ENCODE measurements around the gene SPTLC2.

Gene SPTLC2

GRCh38 chr14:77613201-77613600, 3.2 kb downstream of the SPTLC2 start:
- no peak for ATAC-seq (ENCODE audit: low read depth)
- Mint-ChIP-seq H3K27me3 (no peaks in the 10 kb centered on the region), H3K36me3 (peaks cover 3% of the 10 kb centered on the region), H3K4me3 (no peak overlapping the region), H3K27ac (peak overlapping the region; percentile 74), H3K9me3 (no peaks in the 10 kb centered on the region), H3K4me1 (peaks cover 23% of the 10 kb centered on the region)
- DNase-seq (ENCODE audit: low spot score in 2 of 2): no peak

GRCh38 chr14:77612011-77612620, 4.3 kb downstream of the SPTLC2 start:
- H3K36me3 Mint-ChIP-seq: peaks cover 3% of the 10 kb centered on the region
- H3K4me1 Mint-ChIP-seq: peaks cover 28% of the 10 kb centered on the region
- H3K27ac Mint-ChIP-seq: no peak overlapping the region
- no peaks in the 10 kb centered on the region for H3K9me3 Mint-ChIP-seq
- no peak overlapping the region for H3K4me3 Mint-ChIP-seq
- no peak for ATAC-seq (ENCODE audit: low read depth)
- no peaks in the 10 kb centered on the region for H3K27me3 Mint-ChIP-seq
- no peak for DNase-seq (ENCODE audit: low spot score in 2 of 2)

- ATAC-seq (ENCODE audit: low read depth) (no peak), DNase-seq (ENCODE audit: low spot score in 2 of 2) (no peak)
- H3K27ac Mint-ChIP-seq: no peak overlapping the region
- peaks cover 27% of the 10 kb centered on the region for H3K4me1 Mint-ChIP-seq
- peaks cover 3% of the 10 kb centered on the region for H3K36me3 Mint-ChIP-seq
- no peaks in the 10 kb centered on the region for H3K9me3 Mint-ChIP-seq
- H3K27me3 Mint-ChIP-seq: no peaks in the 10 kb centered on the region
- H3K4me3 Mint-ChIP-seq: no peak overlapping the region
Measured at GRCh38 chr14:77610553-77610952, 5.9 kb downstream of the SPTLC2 start.

GRCh38 chr14:77609922-77610321, 6.5 kb downstream of the SPTLC2 start:
- Mint-ChIP-seq H3K36me3 (peaks cover 1% of the 10 kb centered on the region), H3K4me1 (peaks cover 23% of the 10 kb centered on the region), H3K9me3 (no peaks in the 10 kb centered on the region), H3K27me3 (no peaks in the 10 kb centered on the region), H3K4me3 (no peak overlapping the region), H3K27ac (no peak overlapping the region)
- ATAC-seq (ENCODE audit: low read depth): no peak
- DNase-seq (ENCODE audit: low spot score in 2 of 2): no peak

GRCh38 chr14:77607741-77608302, 8.6 kb downstream of the SPTLC2 start:
- no peak for DNase-seq (ENCODE audit: low spot score in 2 of 2)
- Mint-ChIP-seq H3K36me3 (no peaks in the 10 kb centered on the region), H3K4me1 (peaks cover 25% of the 10 kb centered on the region), H3K9me3 (no peaks in the 10 kb centered on the region), H3K27me3 (no peaks in the 10 kb centered on the region), H3K4me3 (peak overlapping the region; percentile 6), H3K27ac (no peak overlapping the region)
- ATAC-seq (ENCODE audit: low read depth): no peak

- Mint-ChIP-seq H3K27ac (no peak overlapping the region), H3K4me3 (no peak overlapping the region), H3K4me1 (peaks cover 34% of the 10 kb centered on the region), H3K36me3 (no peaks in the 10 kb centered on the region), H3K27me3 (no peaks in the 10 kb centered on the region), H3K9me3 (no peaks in the 10 kb centered on the region)
- ATAC-seq (ENCODE audit: low read depth) (no peak), DNase-seq (ENCODE audit: low spot score in 2 of 2) (no peak)
Measured at GRCh38 chr14:77605392-77605972, 11.0 kb downstream of the SPTLC2 start.

- Mint-ChIP-seq H3K4me3 (no peak overlapping the region), H3K27me3 (no peaks in the 10 kb centered on the region), H3K9me3 (no peaks in the 10 kb centered on the region), H3K4me1 (peaks cover 39% of the 10 kb centered on the region), H3K36me3 (no peaks in the 10 kb centered on the region), H3K27ac (peak overlapping the region; percentile 64)
- ATAC-seq (ENCODE audit: low read depth) (peak; percentile 31), DNase-seq (ENCODE audit: low spot score in 2 of 2) (no peak)
Measured at GRCh38 chr14:77603654-77604255, 12.7 kb downstream of the SPTLC2 start.

GRCh38 chr14:77603031-77603430, 13.4 kb downstream of the SPTLC2 start:
- no peaks in the 10 kb centered on the region for H3K9me3 Mint-ChIP-seq
- H3K36me3 Mint-ChIP-seq: no peaks in the 10 kb centered on the region
- H3K27ac Mint-ChIP-seq: no peak overlapping the region
- no peaks in the 10 kb centered on the region for H3K27me3 Mint-ChIP-seq
- H3K4me3 Mint-ChIP-seq: no peak overlapping the region
- DNase-seq (ENCODE audit: low spot score in 2 of 2): no peak
- ATAC-seq (ENCODE audit: low read depth): no peak
- peaks cover 39% of the 10 kb centered on the region for H3K4me1 Mint-ChIP-seq

- Mint-ChIP-seq H3K27me3 (no peaks in the 10 kb centered on the region), H3K27ac (peak overlapping the region; percentile 29), H3K9me3 (no peaks in the 10 kb centered on the region), H3K4me1 (peaks cover 34% of the 10 kb centered on the region), H3K36me3 (peaks cover 1% of the 10 kb centered on the region), H3K4me3 (no peak overlapping the region)
- DNase-seq (ENCODE audit: low spot score in 2 of 2) (no peak), ATAC-seq (ENCODE audit: low read depth) (no peak)
Measured at GRCh38 chr14:77601846-77602619, 14.4 kb downstream of the SPTLC2 start.

GRCh38 chr14:77599889-77600288, 16.5 kb downstream of the SPTLC2 start:
- Mint-ChIP-seq H3K36me3 (peaks cover 11% of the 10 kb centered on the region), H3K27ac (peak overlapping the region; percentile 29), H3K4me3 (no peak overlapping the region), H3K27me3 (no peaks in the 10 kb centered on the region), H3K9me3 (no peaks in the 10 kb centered on the region), H3K4me1 (peaks cover 37% of the 10 kb centered on the region)
- DNase-seq (ENCODE audit: low spot score in 2 of 2) (no peak), ATAC-seq (ENCODE audit: low read depth) (no peak)

- DNase-seq (ENCODE audit: low spot score in 2 of 2) (peak in 1 of 2 donors; percentile 18), ATAC-seq (ENCODE audit: low read depth) (peak; percentile 95)
- Mint-ChIP-seq H3K27ac (peak overlapping the region; percentile 29), H3K4me3 (peak overlapping the region; percentile 65), H3K27me3 (no peaks in the 10 kb centered on the region), H3K4me1 (peaks cover 41% of the 10 kb centered on the region), H3K36me3 (peaks cover 15% of the 10 kb centered on the region), H3K9me3 (no peaks in the 10 kb centered on the region)
Measured at GRCh38 chr14:77598366-77599070, 17.9 kb downstream of the SPTLC2 start.

GRCh38 chr14:77593501-77593961, 22.9 kb downstream of the SPTLC2 start:
- ATAC-seq (ENCODE audit: low read depth) (peak; percentile 94), DNase-seq (ENCODE audit: low spot score in 2 of 2) (peak in 1 of 2 donors; percentile 22)
- peak overlapping the region; percentile 65 for H3K4me3 Mint-ChIP-seq
- H3K36me3 Mint-ChIP-seq: peaks cover 15% of the 10 kb centered on the region
- peaks cover 41% of the 10 kb centered on the region for H3K4me1 Mint-ChIP-seq
- peak overlapping the region; percentile 84 for H3K27ac Mint-ChIP-seq
- H3K9me3 Mint-ChIP-seq: no peaks in the 10 kb centered on the region
- H3K27me3 Mint-ChIP-seq: no peaks in the 10 kb centered on the region

- ATAC-seq (ENCODE audit: low read depth): peak; percentile 11
- no peaks in the 10 kb centered on the region for H3K9me3 Mint-ChIP-seq
- H3K27ac Mint-ChIP-seq: peak overlapping the region; percentile 84
- H3K36me3 Mint-ChIP-seq: peaks cover 9% of the 10 kb centered on the region
- peaks cover 52% of the 10 kb centered on the region for H3K4me1 Mint-ChIP-seq
- peak overlapping the region; percentile 63 for H3K4me3 Mint-ChIP-seq
- H3K27me3 Mint-ChIP-seq: no peaks in the 10 kb centered on the region
- no peak for DNase-seq (ENCODE audit: low spot score in 2 of 2)
Measured at GRCh38 chr14:77590845-77591485, 25.5 kb downstream of the SPTLC2 start.
